Suprapubic skin (tissue), 4 donors: ENCODE data around the gene PSIP1. TPM values are rescaled to one million over a fixed set of nuclear protein-coding genes. Genes with fewer than 3 reads are reported as not detected.

Experiments
- DNase-seq, 2 donors: peaks; one replicate each; pipeline ENCODE4 v3.0.0-alpha.2; 2019; ENCODE audit warnings: low spot score in 2 of 2
- H3K27ac ChIP-seq: fragments of 200-600 bp; sonication (generic); one replicate; pipeline ENCODE4 v1.5.1; 2019
- H3K27me3 ChIP-seq: fragments of 200-600 bp; sonication (generic); one replicate; pipeline ENCODE4 v1.5.1; 2019
- H3K36me3 ChIP-seq: fragments of 200-600 bp; sonication (generic); one replicate; pipeline ENCODE4 v1.5.1; 2019
- H3K4me1 ChIP-seq: fragments of 200-600 bp; sonication (generic); one replicate; pipeline ENCODE4 v1.5.1; 2019
- H3K4me3 ChIP-seq: fragments of 200-600 bp; sonication (generic); one replicate; pipeline ENCODE4 v1.5.1; 2019; ENCODE audit warnings: mild to moderate bottlenecking
- H3K9me3 ChIP-seq: fragments of 200-600 bp; sonication (generic); one replicate; pipeline ENCODE4 v1.5.1; 2019
- CTCF ChIP-seq, 2 donors: fragments of 200-600 bp in 1 of 2; fragments of 450-650 bp in 1 of 2; sonication (generic) in 1 of 2; IDR thresholded peaks; one replicate each; pipeline ENCODE4 v1.5.1; 2016 to 2019; ENCODE audit warnings: antibody characterized with exemption in 2 of 2, mild to moderate bottlenecking in 1 of 2, moderate library complexity in 1 of 2
- EP300 ChIP-seq: sonication (generic); formaldehyde crosslinking; IDR thresholded peaks from one replicate; pipeline ENCODE4 v1.6.1; 2017; ENCODE audit warnings: antibody characterized with exemption
- POLR2A ChIP-seq, 2 donors: fragments of 450-650 bp; IDR thresholded peaks; one replicate each; pipeline ENCODE4 v1.6.1; 2017; ENCODE audit warnings: antibody characterized with exemption in 2 of 2, mild to moderate bottlenecking in 2 of 2, moderate library complexity in 2 of 2
- POLR2AphosphoS5 ChIP-seq, 3 donors: sonication (generic); formaldehyde crosslinking; IDR thresholded peaks; one replicate each; pipeline ENCODE4 v1.6.1; 2017; ENCODE audit warnings: antibody characterized with exemption in 3 of 3
- WGBS: methylation state at CpG from one replicate; pipeline ENCODE4 v1.1.5; 2018; 5-methylcytosine and 5-hydroxymethylcytosine counted together
- total RNA-seq, 4 donors: library from RNA; depleted of rRNA; stranded (reverse); fragments of >200 nt; gene quantifications; one replicate each; pipeline ENCODE4 v1.1.0, GENCODE V29; 2016

PSIP1 gene
- total RNA-seq, 4 donors from 2014 or later = 13.0 to 30.0 (median 16.0) TPM

DNA sequence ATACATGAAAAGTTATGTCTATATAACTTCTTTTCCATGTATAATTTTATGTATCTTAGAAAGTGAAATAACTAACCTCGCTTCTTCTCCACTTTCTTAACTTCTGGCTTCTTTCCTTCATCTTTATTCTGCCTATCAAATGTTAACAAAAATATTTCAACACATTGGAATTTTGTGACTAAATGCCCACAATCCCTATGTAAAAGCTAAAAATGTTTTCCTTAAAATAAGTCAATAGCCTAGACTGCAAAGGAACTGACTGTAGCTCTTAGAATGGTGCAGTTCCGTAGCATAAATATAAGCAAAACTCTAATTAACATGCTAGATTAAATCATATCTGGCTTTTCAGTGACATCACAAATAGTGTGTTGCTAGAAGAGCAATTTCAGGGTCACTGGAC is 40.9 kb downstream of the PSIP1 start:
- H3K4me1 ChIP-seq = no peaks in the 10 kb centered on the region
- no peaks in the 10 kb centered on the region for H3K27me3 ChIP-seq
- H3K4me3 ChIP-seq = no peak overlapping the region
- WGBS = 97% methylated on average over 2 of the region's 2 CpGs
- no peak overlapping the region for H3K27ac ChIP-seq
- peaks cover 49% of the 10 kb centered on the region for H3K36me3 ChIP-seq
- H3K9me3 ChIP-seq = no peaks in the 10 kb centered on the region
- no peak for DNase-seq
- TF ChIP-seq POLR2AphosphoS5 (IDR thresholded peaks at IDR 0.05) (no peak), EP300 (no peak), POLR2A (IDR thresholded peaks at IDR 0.05) (no peak), CTCF (IDR thresholded peaks at IDR 0.05) (no peak)

- Histone ChIP-seq H3K27ac (no peak overlapping the region), H3K4me3 (no peak overlapping the region), H3K36me3 (peaks cover 54% of the 10 kb centered on the region), H3K27me3 (no peaks in the 10 kb centered on the region), H3K4me1 (no peaks in the 10 kb centered on the region), H3K9me3 (no peaks in the 10 kb centered on the region)
- no peak for DNase-seq
- TF ChIP-seq POLR2AphosphoS5 (IDR thresholded peaks at IDR 0.05) = no peak
- TF ChIP-seq CTCF (IDR thresholded peaks at IDR 0.05) = no peak
- no peak for TF ChIP-seq POLR2A (IDR thresholded peaks at IDR 0.05)
- no peak for TF ChIP-seq EP300
- WGBS = 90% methylated on average over 1 of the region's 1 CpG
Observed at GRCh38 chr9:15469406-15469805, 41.4 kb downstream of the PSIP1 start.

- 93% methylated on average over 3 of the region's 3 CpGs for WGBS
- no peak for DNase-seq
- no peaks in the 10 kb centered on the region for H3K4me1 ChIP-seq
- H3K27ac ChIP-seq = no peak overlapping the region
- no peak for TF ChIP-seq POLR2A (IDR thresholded peaks at IDR 0.05)
- TF ChIP-seq POLR2AphosphoS5 (IDR thresholded peaks at IDR 0.05) = no peak
- no peak for TF ChIP-seq CTCF (IDR thresholded peaks at IDR 0.05)
- no peak for TF ChIP-seq EP300
- no peaks in the 10 kb centered on the region for H3K27me3 ChIP-seq
- no peak overlapping the region for H3K4me3 ChIP-seq
- peaks cover 53% of the 10 kb centered on the region for H3K36me3 ChIP-seq
- H3K9me3 ChIP-seq = no peaks in the 10 kb centered on the region
Observed at GRCh38 chr9:15468145-15468544, 42.6 kb downstream of the PSIP1 start.

- no peak for TF ChIP-seq POLR2AphosphoS5 (IDR thresholded peaks at IDR 0.05)
- no peak for TF ChIP-seq POLR2A (IDR thresholded peaks at IDR 0.05)
- TF ChIP-seq EP300 = no peak
- no peak for TF ChIP-seq CTCF (IDR thresholded peaks at IDR 0.05)
- peaks cover 75% of the 10 kb centered on the region for H3K36me3 ChIP-seq
Observed at GRCh38 chr9:15461601-15462000, 49.2 kb downstream of the PSIP1 start.

DNA sequence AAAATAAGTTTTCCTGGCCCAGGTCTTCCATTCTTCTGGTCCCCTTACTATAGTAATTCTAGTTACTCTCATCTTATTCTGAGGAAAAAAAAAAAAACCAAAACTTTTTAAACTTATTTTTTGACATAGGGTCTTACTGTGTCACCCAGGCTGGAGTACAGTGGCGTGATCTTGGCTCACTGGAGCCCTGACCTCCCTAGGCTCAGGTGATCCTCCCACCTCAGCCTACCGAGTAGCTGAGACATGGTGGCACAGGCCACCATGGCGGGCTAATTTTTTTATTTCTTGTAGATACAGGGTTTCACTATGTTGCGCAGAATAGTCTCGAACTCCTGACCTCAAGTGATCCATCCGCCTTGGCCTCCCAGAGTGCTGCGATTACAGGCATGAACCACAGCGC is 49.7 kb downstream of the PSIP1 start:
- DNase-seq = no peak
- TF ChIP-seq POLR2AphosphoS5 (IDR thresholded peaks at IDR 0.05) = no peak
- TF ChIP-seq CTCF (IDR thresholded peaks at IDR 0.05) = no peak
- no peak for TF ChIP-seq POLR2A (IDR thresholded peaks at IDR 0.05)
- no peak for TF ChIP-seq EP300
- Histone ChIP-seq H3K27ac (no peak overlapping the region), H3K36me3 (peaks cover 74% of the 10 kb centered on the region), H3K27me3 (no peaks in the 10 kb centered on the region), H3K4me3 (no peak overlapping the region), H3K9me3 (no peaks in the 10 kb centered on the region), H3K4me1 (no peaks in the 10 kb centered on the region)
- WGBS = 95% methylated on average over 8 of the region's 8 CpGs

More at GRCh38 chr9:15461601-15462000, 49.2 kb downstream of the PSIP1 start:
- H3K4me3 ChIP-seq = no peak overlapping the region
- no peaks in the 10 kb centered on the region for H3K27me3 ChIP-seq
- WGBS = 62% methylated on average over 2 of the region's 2 CpGs
- H3K9me3 ChIP-seq = no peaks in the 10 kb centered on the region
- no peak for DNase-seq
- no peaks in the 10 kb centered on the region for H3K4me1 ChIP-seq
- no peak overlapping the region for H3K27ac ChIP-seq
